ENCODE data around the gene DOK4.

The DOK4 gene

DNA sequence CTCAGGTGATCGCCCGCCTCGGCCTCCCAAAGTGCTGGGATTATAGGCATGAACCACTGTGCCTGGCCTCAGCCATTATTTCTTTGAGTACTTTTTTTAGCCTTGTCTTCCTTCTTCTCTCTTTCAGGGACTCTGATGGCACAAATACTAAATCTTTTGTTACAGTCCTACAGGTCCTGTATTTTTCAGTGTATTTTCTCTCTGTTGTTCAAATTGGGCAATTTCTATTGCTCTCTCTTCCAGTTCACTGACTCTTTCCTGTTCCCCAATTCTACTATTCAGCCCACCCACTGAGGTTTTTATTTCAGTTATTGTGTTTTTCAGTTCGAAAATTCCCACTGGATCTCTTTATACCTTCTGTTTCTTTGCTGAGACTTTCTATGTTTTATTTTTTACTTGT, 7.5 kb upstream of the DOK4 start:
- POLR2A ChIA-PET (ENCODE audit: low non-redundant PET): no interaction called here
- H3K27ac ChIP-seq: no peak overlapping the region
- no peak for DNase-seq (ENCODE audit: low spot score)
- CTCF ChIA-PET: no interaction called here
- TF ChIP-seq, protein P1, sequence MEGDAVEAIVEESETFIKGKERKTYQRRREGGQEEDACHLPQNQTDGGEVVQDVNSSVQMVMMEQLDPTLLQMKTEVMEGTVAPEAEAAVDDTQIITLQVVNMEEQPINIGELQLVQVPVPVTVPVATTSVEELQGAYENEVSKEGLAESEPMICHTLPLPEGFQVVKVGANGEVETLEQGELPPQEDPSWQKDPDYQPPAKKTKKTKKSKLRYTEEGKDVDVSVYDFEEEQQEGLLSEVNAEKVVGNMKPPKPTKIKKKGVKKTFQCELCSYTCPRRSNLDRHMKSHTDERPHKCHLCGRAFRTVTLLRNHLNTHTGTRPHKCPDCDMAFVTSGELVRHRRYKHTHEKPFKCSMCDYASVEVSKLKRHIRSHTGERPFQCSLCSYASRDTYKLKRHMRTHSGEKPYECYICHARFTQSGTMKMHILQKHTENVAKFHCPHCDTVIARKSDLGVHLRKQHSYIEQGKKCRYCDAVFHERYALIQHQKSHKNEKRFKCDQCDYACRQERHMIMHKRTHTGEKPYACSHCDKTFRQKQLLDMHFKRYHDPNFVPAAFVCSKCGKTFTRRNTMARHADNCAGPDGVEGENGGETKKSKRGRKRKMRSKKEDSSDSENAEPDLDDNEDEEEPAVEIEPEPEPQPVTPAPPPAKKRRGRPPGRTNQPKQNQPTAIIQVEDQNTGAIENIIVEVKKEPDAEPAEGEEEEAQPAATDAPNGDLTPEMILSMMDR (conservative IDR thresholded peaks at IDR 0.05; ENCODE audit: low read depth): no peak

DNA sequence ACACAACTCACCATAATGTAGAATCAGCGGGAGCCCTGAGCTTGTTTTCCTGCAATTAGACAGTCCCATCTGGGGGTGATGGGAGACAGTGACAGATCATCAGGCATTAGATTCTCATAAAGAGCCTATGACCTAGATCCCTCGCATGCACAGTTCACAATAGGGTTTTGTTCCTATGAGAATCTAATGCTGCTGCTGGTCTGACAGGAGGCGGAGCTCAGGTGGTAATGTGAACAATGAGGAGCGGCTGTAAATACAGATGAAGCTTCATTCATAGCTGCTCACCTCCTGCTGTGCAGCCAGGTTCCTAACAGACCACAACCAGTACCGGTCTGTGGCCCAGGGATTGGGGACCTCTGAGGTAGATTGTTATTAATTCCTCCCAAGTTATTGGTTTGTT, 2.9 kb upstream of the DOK4 start:
- TF ChIP-seq, protein P1 (conservative IDR thresholded peaks at IDR 0.05; ENCODE audit: low read depth): no peak
- POLR2A ChIA-PET (ENCODE audit: low non-redundant PET): no interaction called here
- no peak for DNase-seq (ENCODE audit: low spot score)
- no peak overlapping the region for H3K27ac ChIP-seq
- CTCF ChIA-PET: interaction anchor here (0.6 kb wide), 1 partner anchor 20 kb away, joined by 3 read pairs; no protein-coding TSS in a partner anchor

DNA sequence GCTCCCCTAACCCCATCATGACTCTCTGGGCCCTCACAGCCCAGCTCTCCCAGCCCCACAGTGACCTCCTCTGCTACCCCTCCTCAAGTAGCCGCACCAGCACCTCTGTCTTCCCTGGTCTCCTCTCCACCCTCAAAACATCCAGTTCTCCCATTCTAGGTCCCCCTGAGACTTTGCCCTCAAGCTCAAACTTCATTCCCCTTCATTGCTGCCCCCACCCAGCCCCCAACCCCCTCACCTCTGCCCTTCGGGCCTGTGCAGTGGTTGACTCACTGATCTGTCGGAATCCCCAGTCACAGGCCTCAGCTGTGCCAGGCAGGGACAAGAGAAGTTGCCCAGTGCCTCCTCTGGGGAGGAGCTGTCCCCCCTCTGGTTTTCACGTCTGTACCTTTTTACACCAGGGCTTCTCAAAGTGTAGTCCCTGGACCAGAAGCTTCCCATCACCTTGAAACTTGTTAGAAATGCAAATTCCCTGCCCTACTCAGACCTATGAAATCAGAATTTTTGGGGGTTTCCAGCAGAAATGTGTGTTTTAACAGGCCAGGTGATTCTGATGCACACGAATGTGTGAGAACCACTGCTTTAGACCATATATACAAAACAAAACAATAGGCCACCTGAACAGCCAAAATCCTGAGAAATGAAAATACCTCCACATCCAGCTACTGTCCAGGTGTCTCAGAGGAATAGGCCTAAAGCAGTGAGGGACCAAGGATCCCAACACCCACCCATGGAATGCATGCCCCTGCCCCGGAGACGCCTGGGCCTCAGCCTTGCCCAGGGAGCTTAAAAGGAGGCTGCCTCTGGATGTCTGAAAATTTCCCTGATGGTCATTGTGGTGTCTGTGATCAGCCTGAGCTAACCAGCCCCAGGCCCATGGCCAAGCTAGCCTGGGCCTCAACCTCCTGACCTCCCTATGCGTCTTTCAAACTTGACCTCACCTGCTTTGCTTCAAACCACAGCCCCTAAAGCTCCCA, 853 bp upstream of the DOK4 start:
- CTCF ChIA-PET: interaction anchor here (0.7 to 1.6 kb wide), 3 partner anchors 14 to 32 kb away, joined by 3 to 7 read pairs (median 3); no protein-coding TSS in a partner anchor
- POLR2A ChIA-PET (ENCODE audit: low non-redundant PET): no interaction called here
- H3K27ac ChIP-seq: peak overlapping the region; percentile 24; the same call in 1 of the 2 replicates
- TF ChIP-seq, protein P1 (conservative IDR thresholded peaks at IDR 0.05; ENCODE audit: low read depth): no peak
- DNase-seq (ENCODE audit: low spot score): no peak

DNA sequence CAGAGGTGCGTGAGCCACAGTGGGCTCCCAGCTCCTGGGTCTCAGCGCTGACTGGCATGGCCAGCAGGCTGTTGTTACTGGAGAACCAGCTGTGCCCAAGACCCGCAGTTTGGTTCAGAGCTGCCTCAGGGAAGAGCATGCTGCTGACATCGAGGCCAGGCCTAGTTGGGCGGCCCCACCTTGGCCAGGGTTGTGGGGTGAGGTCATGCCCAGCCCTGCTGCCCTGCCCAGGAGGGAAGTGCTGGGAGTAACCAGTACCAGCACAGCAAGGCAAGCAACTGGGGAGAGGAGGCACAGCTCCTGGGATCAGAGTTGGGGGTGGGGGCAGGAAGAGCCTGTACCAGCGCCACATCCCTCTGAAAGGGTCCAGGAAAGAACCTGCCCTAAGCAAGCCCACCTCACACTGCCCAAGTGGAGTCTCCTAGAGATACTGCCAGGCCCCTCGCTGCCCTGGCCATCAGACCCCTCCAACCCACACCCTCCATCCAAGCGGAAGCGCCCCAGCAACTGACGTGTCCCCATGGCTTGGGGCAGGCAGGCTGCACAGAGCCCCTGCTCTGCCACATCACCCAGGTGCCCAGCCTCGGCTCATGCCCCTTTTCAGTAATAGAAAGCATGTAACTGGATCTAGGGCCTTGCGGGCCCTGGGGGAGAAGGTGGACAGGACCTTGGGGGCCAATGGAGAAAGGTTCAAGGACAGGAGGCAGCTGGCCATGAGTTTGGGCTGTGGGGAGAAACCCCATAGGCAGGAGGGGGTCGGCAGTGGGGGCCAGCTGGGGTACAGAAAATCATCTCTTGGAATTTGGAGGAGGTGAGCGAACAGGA, 990 bp downstream of the DOK4 start:
- ChIA-PET CTCF (interaction anchor here (0.6 to 1.6 kb wide), 4 partner anchors 23 to 93 kb away, joined by 3 to 7 read pairs (median 4); partner anchors contain the start of gene POLR2C), POLR2A (ENCODE audit: low non-redundant PET) (interaction anchor here (1.0 kb wide), 1 partner anchor 23 kb away, joined by 3 read pairs; the partner anchor contains the start of gene POLR2C)
- TF ChIP-seq, protein P1 (conservative IDR thresholded peaks at IDR 0.05; ENCODE audit: low read depth): no peak
- no peak for DNase-seq (ENCODE audit: low spot score)
- peak overlapping the region; percentile 48; the same call in 1 of the 2 replicates for H3K27ac ChIP-seq

GRCh38 chr16:57484515-57485005, 1.7 kb downstream of the DOK4 start:
- no peak for DNase-seq (ENCODE audit: low spot score)
- ChIA-PET CTCF (interaction anchor here (1.1 kb wide), 1 partner anchor 22 kb away, joined by 4 read pairs; the partner anchor contains the start of gene POLR2C), POLR2A (ENCODE audit: low non-redundant PET) (no interaction called here)
- TF ChIP-seq, protein P1 (conservative IDR thresholded peaks at IDR 0.05; ENCODE audit: low read depth): no peak
- no peak overlapping the region for H3K27ac ChIP-seq
